H1 (cell line): ENCODE data around the gene MRPS34. TPM values are rescaled to one million over a fixed set of nuclear protein-coding genes. Genes with fewer than 3 reads are reported as not detected.

Experiments
- CTCF ChIA-PET: fragments of 300-600 bp; sonication (Branson Sonifier 250); formaldehyde crosslinking; loops from one replicate; lab custom pipeline; 2021; ENCODE audit not compliant: partially characterized antibody; lab: Charles Lee
- POLR2A ChIA-PET: fragments of 300-600 bp; sonication (Branson Sonifier 250); formaldehyde crosslinking; loops from one replicate; lab custom pipeline; 2021; ENCODE audit warnings: inconsistent platforms; ENCODE audit not compliant: partially characterized antibody; lab: Charles Lee
- DNase-seq, 2 experiments: peaks; one replicate each; pipeline versions ENCODE4 v3.0.0 to v3.0.0-alpha.2; 2010 to 2022; ENCODE audit warnings: low spot score in 2 of 2, low read depth in 1 of 2, mixed read lengths in 1 of 2
- FAIRE-seq: peaks from 2 replicates; lab custom pipeline; 2011; peaks lifted over from hg19 to GRCh38; lab: Jason Lieb, UNC
- H2AFZ ChIP-seq: 2 replicates; pipeline ENCODE4 v1.8.1; 2012; ENCODE audit warnings: low read length, inconsistent platforms
- H2AK5ac ChIP-seq: 2 replicates; pipeline ENCODE4 v1.6.1; 2013; ENCODE audit warnings: low read depth, low read length
- H2BK120ac ChIP-seq: replicated peaks from 2 replicates; pipeline ENCODE3; 2013; ENCODE audit warnings: low read depth, low read length, inconsistent platforms
- H2BK12ac ChIP-seq: 2 replicates; pipeline ENCODE4 v1.6.1; 2013; ENCODE audit warnings: low read depth, low read length
- H2BK15ac ChIP-seq: 2 replicates; pipeline ENCODE4 v1.6.1; 2013; ENCODE audit warnings: low read length
- H2BK20ac ChIP-seq: 2 replicates; pipeline ENCODE4 v1.6.1; 2013; ENCODE audit warnings: low read length
- H2BK5ac ChIP-seq: 2 replicates; pipeline ENCODE4 v1.6.1; 2013; ENCODE audit warnings: low read depth, low read length
- H3K14ac ChIP-seq: 2 replicates; pipeline ENCODE4 v1.6.1; 2013; ENCODE audit warnings: inconsistent platforms; ENCODE audit not compliant: insufficient read length
- H3K18ac ChIP-seq: 2 replicates; pipeline ENCODE4 v1.6.1; 2013; ENCODE audit warnings: low read length; ENCODE audit errors: extremely low read depth
- H3K23ac ChIP-seq: 2 replicates; pipeline ENCODE4 v1.6.1; 2013; ENCODE audit warnings: inconsistent platforms; ENCODE audit not compliant: insufficient read length
- H3K23me2 ChIP-seq: 2 replicates; pipeline ENCODE4 v1.6.1; 2013; ENCODE audit warnings: low read depth, low read length
- H3K27ac ChIP-seq: 2 replicates; pipeline ENCODE4 v1.6.1; 2011; ENCODE audit warnings: low read depth, low read length, inconsistent platforms
- H3K27me3 ChIP-seq, 4 experiments: replicated peaks in 1 of 4; 1 replicate in 1 of 4; 2 replicates in 3 of 4; pipeline versions ENCODE4 v1.6.1 to v1.8.1; 2011 to 2013; ENCODE audit warnings: low read length in 3 of 4, mild to moderate bottlenecking in 3 of 4, inconsistent platforms in 2 of 4, mixed read lengths in 2 of 4, moderate library complexity in 1 of 4; ENCODE audit not compliant: control insufficient read depth in 3 of 4, insufficient read depth in 3 of 4; ENCODE audit errors: extremely low read depth in 1 of 4
- H3K36me3 ChIP-seq, 4 experiments: 2 replicates each; pipeline versions ENCODE4 v1.6.1 to v1.8.1; 2011 to 2013; ENCODE audit warnings: mild to moderate bottlenecking in 4 of 4, low read length in 3 of 4, moderate library complexity in 2 of 4, control low read depth in 1 of 4, inconsistent platforms in 1 of 4; ENCODE audit not compliant: insufficient read depth in 4 of 4, control insufficient read depth in 2 of 4
- H3K4ac ChIP-seq: replicated peaks from 2 replicates; pipeline ENCODE3; 2013; ENCODE audit warnings: low read length, low read depth, mixed read lengths, inconsistent platforms; ENCODE audit not compliant: insufficient read length
- H3K4me1 ChIP-seq, 4 experiments: replicated peaks in 1 of 4; 1 replicate in 1 of 4; 2 replicates in 3 of 4; pipeline versions ENCODE4 v1.6.1 to v1.8.1; 2011 to 2013; ENCODE audit warnings: low read length in 3 of 4, inconsistent platforms in 2 of 4, mixed read lengths in 1 of 4; ENCODE audit not compliant: insufficient read depth in 4 of 4, control insufficient read depth in 3 of 4
- H3K4me2 ChIP-seq, 2 experiments: 2 replicates each; pipeline versions ENCODE4 v1.6.1 to v1.8.1; 2011 to 2013; ENCODE audit warnings: low read depth in 2 of 2, low read length in 2 of 2, control low read depth in 1 of 2, inconsistent platforms in 1 of 2, mild to moderate bottlenecking in 1 of 2; ENCODE audit not compliant: insufficient read depth in 1 of 2
- H3K4me3 ChIP-seq, 4 experiments: fragments of 200-600, 300-600 bp in 1 of 4; sonication (generic), shearing (Covaris generic), sonication (Bioruptor Twin) in 1 of 4; 2 replicates each; pipeline versions ENCODE4 v1.5.1 to v1.8.1; 2011 to 2016; ENCODE audit warnings: low read length in 4 of 4, low read depth in 3 of 4, control low read depth in 2 of 4, inconsistent platforms in 2 of 4, mild to moderate bottlenecking in 2 of 4, mixed read lengths in 1 of 4, moderate library complexity in 1 of 4; ENCODE audit not compliant: insufficient read depth in 2 of 4; ENCODE audit errors: extremely low read depth in 1 of 4
- H3K56ac ChIP-seq: replicated peaks from 2 replicates; pipeline ENCODE3; 2013; ENCODE audit warnings: low read depth, mild to moderate bottlenecking, mixed read lengths, low read length, inconsistent platforms; ENCODE audit not compliant: insufficient read length
- H3K79me1 ChIP-seq: 2 replicates; pipeline ENCODE4 v1.6.1; 2013; ENCODE audit warnings: low read depth, low read length, control low read depth
- H3K79me2 ChIP-seq, 2 experiments: 2 replicates each; pipeline versions ENCODE4 v1.6.1 to v1.8.1; 2012 to 2013; ENCODE audit warnings: low read length in 2 of 2, mild to moderate bottlenecking in 2 of 2, inconsistent platforms in 1 of 2; ENCODE audit not compliant: insufficient read depth in 2 of 2, control insufficient read depth in 1 of 2
- H3K9ac ChIP-seq, 4 experiments: replicated peaks in 1 of 4; 1 replicate in 1 of 4; 2 replicates in 3 of 4; pipeline versions ENCODE4 v1.6.1 to v1.8.1; 2011 to 2013; ENCODE audit warnings: low read depth in 3 of 4, low read length in 3 of 4, control low read depth in 2 of 4, mild to moderate bottlenecking in 2 of 4, moderate library complexity in 2 of 4, inconsistent platforms in 1 of 4; ENCODE audit errors: extremely low read depth in 1 of 4
- H3K9me3 ChIP-seq, 2 experiments: 2 replicates each; pipeline versions ENCODE4 v1.6.1 to v1.8.1; 2012 to 2013; ENCODE audit warnings: mild to moderate bottlenecking in 2 of 2, moderate library complexity in 2 of 2, control low read depth in 1 of 2, inconsistent platforms in 1 of 2, low read depth in 1 of 2, low read length in 1 of 2, mixed read lengths in 1 of 2; ENCODE audit not compliant: insufficient read depth in 2 of 2
- H4K20me1 ChIP-seq, 2 experiments: replicated peaks in 1 of 2; 2 replicates each; pipeline versions ENCODE3 to v1.8.1; 2011 to 2013; ENCODE audit warnings: inconsistent platforms in 2 of 2, low read length in 2 of 2, mild to moderate bottlenecking in 1 of 2; ENCODE audit not compliant: insufficient read depth in 2 of 2, control insufficient read depth in 1 of 2
- H4K5ac ChIP-seq: 2 replicates; pipeline ENCODE4 v1.6.1; 2013; ENCODE audit warnings: low read length, low read depth, mixed read lengths, inconsistent platforms; ENCODE audit not compliant: insufficient read length
- H4K8ac ChIP-seq: 2 replicates; pipeline ENCODE4 v1.8.0; 2013; ENCODE audit warnings: mild to moderate bottlenecking, moderate library complexity, low read length, inconsistent platforms; ENCODE audit not compliant: insufficient read depth; ENCODE audit errors: extremely low read depth
- H4K91ac ChIP-seq: replicated peaks from 2 replicates; pipeline ENCODE3; 2013; ENCODE audit warnings: low read length, mixed read lengths, inconsistent platforms; ENCODE audit not compliant: insufficient read length
- BACH1 ChIP-seq: IDR thresholded peaks from 2 replicates; pipeline ENCODE4 v1.6.1; 2012; ENCODE audit warnings: low read length, improper control_type of control experiment
- CTCF ChIP-seq, 3 experiments: IDR thresholded peaks; 1 replicate in 2 of 3; 2 replicates in 1 of 3; pipeline versions ENCODE4 v1.5.1 to v1.6.1; 2011; ENCODE audit warnings: low read length in 3 of 3, mild to moderate bottlenecking in 3 of 3, inconsistent platforms in 2 of 3, low read depth in 1 of 3, moderate library complexity in 1 of 3; ENCODE audit not compliant: insufficient read depth in 1 of 3; ENCODE audit errors: control extremely low read depth in 1 of 3
- E2F6 ChIP-seq: IDR thresholded peaks from 2 replicates; pipeline ENCODE4 v1.6.1; 2012; ENCODE audit warnings: inconsistent platforms
- HDAC2 ChIP-seq, 2 experiments: fragments of 300-600 bp in 1 of 2; sonication (generic) in 1 of 2; IDR thresholded peaks; 2 replicates each; pipeline ENCODE4 v1.6.1; 2011 to 2012; ENCODE audit warnings: low read depth in 2 of 2, low read length in 2 of 2, mild to moderate bottlenecking in 2 of 2, moderate library complexity in 2 of 2, borderline replicate concordance in 1 of 2, inconsistent platforms in 1 of 2
- HDAC6 ChIP-seq: IDR thresholded peaks from one replicate; pipeline ENCODE4 v1.7.1; 2012; ENCODE audit warnings: low read depth, mild to moderate bottlenecking, inconsistent platforms, low read length, moderate library complexity
- SIN3A ChIP-seq, 2 experiments: IDR thresholded peaks in 1 of 2; conservative IDR thresholded peaks in 1 of 2; 2 replicates each; pipeline ENCODE4 v1.6.1; 2011 to 2012; ENCODE audit warnings: low read length in 2 of 2, improper control_type of control experiment in 1 of 2, low read depth in 1 of 2, mild to moderate bottlenecking in 1 of 2
- SIRT6 ChIP-seq: IDR thresholded peaks from one replicate; pipeline ENCODE4 v1.7.1; 2012; ENCODE audit warnings: low read length, inconsistent platforms
- TBP ChIP-seq: IDR thresholded peaks from 2 replicates; pipeline ENCODE4 v1.6.1; 2011; ENCODE audit warnings: low read depth, low read length, improper control_type of control experiment
- WGBS, 2 experiments: shearing (Covaris generic) in 1 of 2; methylation state at CpG; one replicate each; pipeline versions ENCODE4 v1.1.6 to v1.1.7; 2013 to 2015; ENCODE audit warnings: low lambda C conversion rate in 2 of 2, mixed read lengths in 2 of 2, inconsistent platforms in 1 of 2, low coverage in 1 of 2, missing lambda C conversion rate in 1 of 2; ENCODE audit not compliant: insufficient replicate concordance in 2 of 2, insufficient coverage in 1 of 2, insufficient read length in 1 of 2; ENCODE audit errors: extremely low coverage in 1 of 2, missing lambda C conversion rate in 1 of 2; 5-methylcytosine and 5-hydroxymethylcytosine counted together
- polyA plus RNA-seq, 7 experiments: library from polyadenylated mRNA; depleted of rRNA in 3 of 7; stranded (reverse) in 5 of 7; unstranded in 2 of 7; fragments of >200 nt in 5 of 7; fragments of 200-250 nt in 2 of 7; gene quantifications; 1 replicate in 5 of 7; 2 replicates in 1 of 7; 4 replicates in 1 of 7; pipeline versions ENCODE4 v1.2.1 to v1.2.3, GENCODE V29; 2011 to 2013; ENCODE audit warnings: missing spikeins in 2 of 7, mixed read lengths in 2 of 7
- total RNA-seq: library from RNA; stranded (reverse); fragmentation: NEBNext Ultra II Directional; extraction: Animal tissue kit (Norgen Biotek cat#: 25700); gene quantifications from 2 replicates; pipeline ENCODE4 v1.2.1, GENCODE V29; 2021

The MRPS34 gene
- total and polyA plus RNA-seq, 2 of the 8 experiments (the other 6 are each of a cell fraction or from before 2014, with no cell fraction given): 168 to 252 TPM

GRCh38 chr16:1812732-1813163 is 39.8 kb upstream of the MRPS34 start:
- no peak overlapping the region for H2BK15ac ChIP-seq
- ChIA-PET CTCF (interaction anchor here (0.7 to 1.8 kb wide), 3 partner anchors 11 to 50 kb away, joined by 4 to 6 read pairs (median 4); partner anchors contain the start of gene IGFALS), POLR2A (interaction anchor here (0.9 to 2.4 kb wide), 4 partner anchors 15 to 152 kb away, joined by 3 to 7 read pairs (median 4); partner anchors contain the start of genes FAHD1, NUBP2, RPS2 and SPSB3)
- no peaks in the 10 kb centered on the region for H3K79me1 ChIP-seq
- no peak overlapping the region for H4K91ac ChIP-seq
- no peak overlapping the region for H2BK12ac ChIP-seq
- no peak overlapping the region for H4K8ac ChIP-seq
- H3K4ac ChIP-seq: no peak overlapping the region
- H2AK5ac ChIP-seq: no peak overlapping the region
- peaks cover 0 to 7% (median 3%) of the 10 kb centered on the region in 4 experiments; a peak in 3 of 8 replicates for H3K36me3 ChIP-seq
- no peak overlapping the region for H3K23ac ChIP-seq
- no peaks in the 10 kb centered on the region for H3K79me2 ChIP-seq
- no peaks in the 10 kb centered on the region; a peak in 2 of 7 replicates for H3K4me1 ChIP-seq
- 57% methylated on average over 17 of the region's 17 CpGs; no CpG with 5 or more reads in 1 of the 2 experiments for WGBS, 2 experiments
- H3K4me3 ChIP-seq: no peak overlapping the region
- no peak overlapping the region for H3K4me2 ChIP-seq
- H2AFZ ChIP-seq: 0 out of 2 replicates have a peak overlapping the region, but pooled peaks have one; percentile 19
- H3K23me2 ChIP-seq: no peaks in the 10 kb centered on the region
- FAIRE-seq (no peak), DNase-seq (no peak)
- peaks cover 0 to under 1% of the 10 kb centered on the region in 2 experiments; a peak in 1 of 4 replicates for H3K9me3 ChIP-seq
- no peaks in the 10 kb centered on the region for H3K27me3 ChIP-seq
- H3K56ac ChIP-seq: no peak overlapping the region
- H4K5ac ChIP-seq: no peak overlapping the region
- H3K14ac ChIP-seq: no peak overlapping the region
- no peak overlapping the region for H2BK5ac ChIP-seq
- H2BK120ac ChIP-seq: no peak overlapping the region
- H3K27ac ChIP-seq: no peak overlapping the region
- H2BK20ac ChIP-seq: no peak overlapping the region
- no peak overlapping the region for H3K18ac ChIP-seq
- H4K20me1 ChIP-seq: peaks cover 2 to 3% of the 10 kb centered on the region in 2 experiments
- no peak overlapping the region for H3K9ac ChIP-seq
- TF ChIP-seq TBP (0 out of 2 replicates have a peak, but pooled peaks have one; percentile 26), CTCF (IDR thresholded peaks at IDR 0.05; ENCODE audit: control extremely low read depth in 1 of 3, insufficient read depth in 1 of 3, low read depth in 1 of 3, low read length in 3 of 3) (peak; percentile 58 to 87 (median 66)), HDAC6 (no peak), HDAC2 (IDR thresholded peaks at IDR 0.05; ENCODE audit: borderline replicate concordance in 1 of 2, low read depth in 2 of 2, low read length in 2 of 2) (peak in 1 of 2 experiments; percentile 64; a peak in 1 of 4 replicates), SIN3A (conservative IDR thresholded peaks at IDR 0.05 in 1 of 2, IDR thresholded peaks at IDR 0.05 in 1 of 2; ENCODE audit: low read depth in 1 of 2, low read length in 2 of 2) (peak in 1 of 2 experiments; percentile 64; a peak in 1 of 4 replicates), SIRT6 (no peak), BACH1 (peak; percentile 69; the same call in 1 of the 2 replicates), E2F6 (0 out of 2 replicates have a peak, but pooled peaks have one; percentile 4)
